Fibroblast of mammary gland (primary cell): Measurements from ENCODE around the gene CERS3.

Source experiments
- DNase-seq: peaks from one replicate; pipeline ENCODE4 v3.0.0-alpha.2; 2010; ENCODE audit warnings: low read depth
- H3K4me3 ChIP-seq: 2 replicates; pipeline ENCODE4 v1.5.1; 2011; ENCODE audit warnings: low read depth, mild to moderate bottlenecking, low read length, moderate library complexity; ENCODE audit not compliant: control insufficient read depth
- TF ChIP-seq, protein P1 (sequence below): conservative IDR thresholded peaks from 2 replicates; pipeline ENCODE4 v1.5.1; 2011; ENCODE audit warnings: low read depth, low read length, inconsistent platforms; ENCODE audit not compliant: control insufficient read depth, insufficient read depth

Gene CERS3

DNA sequence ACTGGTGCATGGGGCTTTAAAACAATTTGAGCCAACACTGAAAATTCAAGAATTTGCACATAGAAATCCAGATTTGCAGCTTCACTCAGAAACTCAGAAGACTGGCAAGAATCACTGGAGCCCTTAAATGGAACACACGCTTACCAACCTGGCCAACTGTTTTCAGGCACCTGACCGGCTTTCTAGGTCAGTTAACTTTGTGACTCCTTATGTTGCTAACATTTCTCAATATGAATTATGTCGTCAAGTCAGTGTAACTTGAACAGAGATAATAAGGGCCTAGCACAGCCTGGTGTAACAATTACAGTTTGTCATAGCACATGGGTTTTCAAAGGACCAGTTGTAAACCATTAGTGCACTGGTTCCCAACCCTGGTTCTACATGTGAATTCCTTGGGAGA is 6.8 kb downstream of the CERS3 start:
- no peak overlapping the region for H3K4me3 ChIP-seq
- TF ChIP-seq, protein P1, sequence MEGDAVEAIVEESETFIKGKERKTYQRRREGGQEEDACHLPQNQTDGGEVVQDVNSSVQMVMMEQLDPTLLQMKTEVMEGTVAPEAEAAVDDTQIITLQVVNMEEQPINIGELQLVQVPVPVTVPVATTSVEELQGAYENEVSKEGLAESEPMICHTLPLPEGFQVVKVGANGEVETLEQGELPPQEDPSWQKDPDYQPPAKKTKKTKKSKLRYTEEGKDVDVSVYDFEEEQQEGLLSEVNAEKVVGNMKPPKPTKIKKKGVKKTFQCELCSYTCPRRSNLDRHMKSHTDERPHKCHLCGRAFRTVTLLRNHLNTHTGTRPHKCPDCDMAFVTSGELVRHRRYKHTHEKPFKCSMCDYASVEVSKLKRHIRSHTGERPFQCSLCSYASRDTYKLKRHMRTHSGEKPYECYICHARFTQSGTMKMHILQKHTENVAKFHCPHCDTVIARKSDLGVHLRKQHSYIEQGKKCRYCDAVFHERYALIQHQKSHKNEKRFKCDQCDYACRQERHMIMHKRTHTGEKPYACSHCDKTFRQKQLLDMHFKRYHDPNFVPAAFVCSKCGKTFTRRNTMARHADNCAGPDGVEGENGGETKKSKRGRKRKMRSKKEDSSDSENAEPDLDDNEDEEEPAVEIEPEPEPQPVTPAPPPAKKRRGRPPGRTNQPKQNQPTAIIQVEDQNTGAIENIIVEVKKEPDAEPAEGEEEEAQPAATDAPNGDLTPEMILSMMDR = no peak
- no peak for DNase-seq

DNA sequence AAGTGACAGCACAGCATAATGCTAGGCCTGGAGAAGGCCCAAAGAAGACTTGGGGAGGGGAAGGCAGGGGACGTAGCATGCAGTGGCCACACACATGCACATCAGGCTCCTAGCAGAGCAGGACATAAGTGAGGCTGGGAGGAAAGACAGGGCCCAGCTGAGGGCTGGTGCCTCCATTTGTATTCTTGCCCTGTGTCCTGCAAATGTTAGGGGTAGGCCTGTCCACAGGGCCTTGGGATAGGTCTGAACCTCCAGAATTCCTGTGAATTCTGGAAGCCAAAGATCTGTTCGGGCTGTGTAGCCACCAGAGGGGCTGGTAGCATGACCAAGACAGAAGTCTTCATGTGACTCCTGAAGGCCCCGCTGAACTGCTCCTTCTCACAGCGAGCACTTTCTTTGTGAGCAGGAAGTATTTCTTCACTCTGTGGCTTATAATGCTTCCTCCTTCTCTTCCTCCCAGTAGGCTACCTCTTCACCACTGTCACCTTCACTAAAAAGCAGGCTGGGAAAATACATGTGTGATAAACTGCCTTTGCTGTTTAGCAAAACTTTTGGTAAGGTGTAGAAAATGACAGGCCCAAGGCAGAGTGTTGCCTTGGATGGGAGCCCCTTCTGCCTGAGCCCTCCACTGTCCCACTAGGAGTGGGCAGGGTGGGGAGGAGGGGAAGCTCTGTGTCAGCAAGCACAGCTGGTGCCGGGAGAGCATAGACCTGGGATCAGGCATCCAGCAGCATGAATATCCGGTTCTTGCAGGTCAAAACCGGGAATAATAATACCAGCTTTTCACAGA is 8.4 kb downstream of the CERS3 start:
- no peak overlapping the region for H3K4me3 ChIP-seq
- DNase-seq = no peak
- TF ChIP-seq, protein P1 = no peak

DNA sequence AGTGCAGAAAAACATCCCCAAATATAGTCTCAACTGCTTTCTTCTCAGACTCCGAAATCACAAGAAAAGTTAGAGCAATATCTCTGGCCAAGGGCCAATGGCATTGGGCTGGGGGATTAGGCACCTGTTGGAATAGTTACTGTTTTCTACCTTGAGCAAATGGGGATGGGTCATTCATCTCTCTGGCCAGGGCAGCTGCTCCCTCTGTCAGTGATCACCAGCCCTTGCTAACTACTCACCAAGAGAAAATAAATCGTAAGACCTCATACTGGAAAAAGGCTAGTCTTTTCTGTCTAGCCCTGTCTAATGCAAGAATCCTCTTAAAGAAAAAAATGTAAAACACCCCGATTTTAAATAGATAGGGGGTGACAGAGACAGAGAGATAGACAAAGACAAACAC is 10.9 kb downstream of the CERS3 start:
- no peak for DNase-seq
- TF ChIP-seq, protein P1 = no peak
- no peak overlapping the region for H3K4me3 ChIP-seq

DNA sequence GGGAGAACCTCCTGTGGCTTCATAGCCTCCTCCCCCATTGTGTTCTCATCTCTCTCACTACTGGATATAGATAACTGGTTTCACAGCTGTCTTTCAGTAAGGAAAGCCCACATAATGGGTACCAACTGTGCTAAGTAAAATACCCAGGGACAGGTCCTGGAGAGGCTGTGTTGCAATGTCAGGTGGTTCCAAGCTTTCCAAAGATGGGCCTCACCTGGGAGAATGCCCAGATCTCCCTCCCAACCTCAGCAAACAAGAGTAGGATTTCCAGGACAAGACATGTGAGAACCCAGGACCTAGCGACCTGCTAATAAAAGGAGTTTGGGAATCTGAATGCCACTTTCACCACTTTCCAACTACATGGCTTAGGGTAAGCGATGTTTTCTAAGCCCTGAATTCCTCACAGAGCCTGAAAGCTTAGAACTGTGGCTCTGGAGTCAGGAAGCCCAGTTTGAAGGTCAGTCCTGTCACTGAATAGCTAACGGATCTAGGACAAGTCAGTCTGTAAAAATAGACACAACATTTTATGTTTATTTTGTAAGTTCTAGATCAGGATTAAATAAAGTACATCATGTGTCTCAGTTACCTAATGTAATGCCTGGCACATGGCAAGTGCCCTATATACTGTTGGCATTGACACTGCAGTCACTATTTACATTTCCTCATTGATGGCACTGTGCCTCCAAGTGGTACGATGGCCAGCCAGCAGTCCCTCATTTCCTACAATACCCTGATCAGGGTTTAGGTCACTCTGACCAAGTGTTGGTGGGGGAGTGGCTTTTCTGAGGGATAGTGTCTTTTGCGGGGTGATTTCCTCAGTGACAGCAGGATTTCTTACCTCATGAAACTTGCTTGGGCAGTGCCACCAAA is 11.9 kb downstream of the CERS3 start:
- TF ChIP-seq, protein P1 = no peak
- no peak for DNase-seq
- H3K4me3 ChIP-seq = no peak overlapping the region

DNA sequence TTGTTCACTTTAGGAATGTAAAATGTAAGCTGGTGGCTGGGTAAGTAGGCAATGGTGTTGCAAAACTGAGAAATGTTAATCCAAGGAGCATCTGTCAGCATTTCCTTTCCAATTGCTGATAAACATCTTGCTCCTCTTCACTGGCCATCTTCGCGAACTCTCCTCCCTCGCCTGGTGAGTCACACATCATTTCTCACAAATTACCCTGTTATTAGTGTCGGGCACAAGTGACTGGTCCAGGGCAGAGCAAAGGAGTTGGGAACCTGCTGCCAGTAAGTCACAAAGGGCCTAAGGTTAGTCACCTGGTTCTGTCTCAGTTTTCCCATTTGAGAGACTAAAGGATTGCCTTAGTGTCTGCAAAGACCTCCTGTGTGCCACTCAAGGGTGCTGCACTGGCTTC is 13.0 kb downstream of the CERS3 start:
- H3K4me3 ChIP-seq = no peak overlapping the region
- TF ChIP-seq, protein P1 = no peak
- peak; percentile 4 for DNase-seq

DNA sequence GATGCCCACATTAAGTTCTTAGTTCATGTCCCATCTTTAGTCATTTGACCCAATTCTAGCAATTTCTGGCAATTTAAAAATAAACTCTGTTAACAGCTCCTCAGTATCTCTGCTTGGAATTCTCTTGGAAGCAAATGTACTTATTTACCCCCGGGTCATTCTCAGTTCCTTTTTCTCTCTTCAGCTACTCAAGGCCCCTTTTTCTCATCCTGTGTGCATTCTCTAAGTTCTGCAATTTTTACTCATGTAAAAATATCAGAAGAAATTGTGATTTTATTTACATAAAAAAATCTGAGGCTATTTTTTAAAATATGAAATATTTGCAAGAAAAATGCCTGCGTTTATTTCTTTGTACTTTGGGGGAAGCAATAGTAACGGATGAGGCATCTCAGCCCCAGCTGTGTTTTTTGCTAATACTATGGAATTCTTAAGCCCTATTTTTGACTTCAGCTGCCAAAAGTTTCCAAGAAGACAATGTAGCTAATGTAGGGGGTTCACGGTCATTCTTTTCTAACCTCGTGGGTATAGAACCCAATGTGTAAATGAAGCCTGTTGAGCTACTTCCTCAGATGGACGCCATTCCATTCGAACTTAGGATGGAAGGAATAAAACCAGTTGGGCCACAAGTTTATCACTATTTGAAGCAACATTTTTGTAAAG is 20.0 kb downstream of the CERS3 start:
- TF ChIP-seq, protein P1 = no peak
- H3K4me3 ChIP-seq = no peak overlapping the region
- DNase-seq = no peak
